Transverse colon (tissue), 3 donors: Measurements from ENCODE around the gene CASKIN2.

Experiments used
- POLR2A ChIP-seq: fragments of 450-650 bp; IDR thresholded peaks from one replicate; pipeline ENCODE4 v1.6.1; 2016; ENCODE audit warnings: antibody characterized with exemption, mild to moderate bottlenecking, moderate library complexity
- TF ChIP-seq, protein P1 (sequence below), 5 experiments: fragments of 200-600 bp in 3 of 5; fragments of 450-650 bp in 2 of 5; sonication (generic) in 3 of 5; IDR thresholded peaks; 1 replicate in 2 of 5; 2 replicates in 3 of 5; pipeline ENCODE4 v1.5.1; 2016 to 2017; ENCODE audit warnings: antibody characterized with exemption in 5 of 5, inconsistent platforms in 3 of 5, mild to moderate bottlenecking in 2 of 5, moderate library complexity in 1 of 5

DNA sequence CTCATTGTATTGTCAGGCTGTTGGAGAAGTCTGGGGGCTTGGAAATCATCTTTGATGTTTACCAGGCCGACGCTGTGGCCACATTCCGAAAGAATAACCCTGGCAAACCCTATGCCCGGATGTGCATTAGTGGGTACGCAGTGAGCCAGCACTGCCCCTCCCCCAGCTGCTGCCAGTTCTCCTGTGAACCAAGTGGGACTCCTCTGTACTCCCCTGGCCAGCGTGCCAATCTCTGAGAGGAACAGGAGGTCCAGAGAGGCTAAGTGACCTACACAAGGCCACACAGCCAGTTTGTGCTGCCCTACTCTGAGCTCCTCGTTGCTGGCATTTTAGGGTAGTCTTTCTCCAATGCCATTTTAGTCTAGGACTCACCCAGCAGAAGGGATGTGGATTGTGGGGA, 8.3 kb upstream of the CASKIN2 start:
- TF ChIP-seq POLR2A: no peak
- TF ChIP-seq, protein P1, sequence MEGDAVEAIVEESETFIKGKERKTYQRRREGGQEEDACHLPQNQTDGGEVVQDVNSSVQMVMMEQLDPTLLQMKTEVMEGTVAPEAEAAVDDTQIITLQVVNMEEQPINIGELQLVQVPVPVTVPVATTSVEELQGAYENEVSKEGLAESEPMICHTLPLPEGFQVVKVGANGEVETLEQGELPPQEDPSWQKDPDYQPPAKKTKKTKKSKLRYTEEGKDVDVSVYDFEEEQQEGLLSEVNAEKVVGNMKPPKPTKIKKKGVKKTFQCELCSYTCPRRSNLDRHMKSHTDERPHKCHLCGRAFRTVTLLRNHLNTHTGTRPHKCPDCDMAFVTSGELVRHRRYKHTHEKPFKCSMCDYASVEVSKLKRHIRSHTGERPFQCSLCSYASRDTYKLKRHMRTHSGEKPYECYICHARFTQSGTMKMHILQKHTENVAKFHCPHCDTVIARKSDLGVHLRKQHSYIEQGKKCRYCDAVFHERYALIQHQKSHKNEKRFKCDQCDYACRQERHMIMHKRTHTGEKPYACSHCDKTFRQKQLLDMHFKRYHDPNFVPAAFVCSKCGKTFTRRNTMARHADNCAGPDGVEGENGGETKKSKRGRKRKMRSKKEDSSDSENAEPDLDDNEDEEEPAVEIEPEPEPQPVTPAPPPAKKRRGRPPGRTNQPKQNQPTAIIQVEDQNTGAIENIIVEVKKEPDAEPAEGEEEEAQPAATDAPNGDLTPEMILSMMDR (IDR thresholded peaks at IDR 0.05): no peak
